ENCODE results near the gene SH3GL1. TPM values are rescaled to one million over a fixed set of nuclear protein-coding genes. Genes with fewer than 3 reads are reported as not detected.
A peak's percentile ranks its signal among the peaks of the same experiment; 100 is the strongest.

The SH3GL1 gene
- total and polyA plus RNA-seq, 9 of the 15 experiments (the other 6 are each of a cell fraction or from before 2014, with no cell fraction given) = 1.7 to 75.3 (median 25.7) TPM

DNA sequence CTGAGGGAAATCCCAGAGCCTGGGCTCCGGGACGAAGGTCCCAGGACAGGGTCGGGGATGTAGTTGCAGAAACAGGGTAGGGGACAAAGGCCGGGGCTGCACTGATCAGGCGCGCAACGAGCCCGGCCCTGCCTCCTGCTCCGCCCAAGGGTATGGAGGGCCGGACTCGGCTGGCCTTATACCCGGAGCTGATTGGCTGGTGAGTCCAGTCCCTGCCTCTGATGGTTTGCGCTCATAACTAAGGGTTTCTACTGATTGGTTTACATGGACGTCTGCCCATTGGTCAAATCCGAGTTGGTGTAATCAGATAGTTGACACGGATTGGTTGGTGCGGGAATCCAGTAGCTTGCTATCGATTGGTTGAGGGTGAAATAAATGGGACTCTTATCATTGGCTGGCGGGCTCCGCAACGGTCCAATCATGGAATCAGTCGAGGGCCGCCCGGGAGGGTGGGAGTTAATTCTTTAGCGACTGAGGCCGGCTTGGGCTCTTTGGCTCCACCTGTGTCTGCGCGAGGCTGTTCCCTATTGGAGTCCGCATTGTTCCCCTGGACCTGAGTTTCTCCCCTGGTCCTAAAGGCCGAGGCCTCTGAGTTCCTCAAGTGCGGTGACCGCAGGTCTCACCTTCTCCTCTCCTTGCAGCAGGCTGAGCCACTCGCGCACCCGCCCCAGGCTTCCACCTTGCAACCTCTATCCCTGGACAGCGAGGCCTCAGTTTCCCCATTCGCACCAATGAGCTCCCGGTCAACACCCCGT, 57.6 kb downstream of the SH3GL1 start (continued):
- TF ChIP-seq, protein P1, sequence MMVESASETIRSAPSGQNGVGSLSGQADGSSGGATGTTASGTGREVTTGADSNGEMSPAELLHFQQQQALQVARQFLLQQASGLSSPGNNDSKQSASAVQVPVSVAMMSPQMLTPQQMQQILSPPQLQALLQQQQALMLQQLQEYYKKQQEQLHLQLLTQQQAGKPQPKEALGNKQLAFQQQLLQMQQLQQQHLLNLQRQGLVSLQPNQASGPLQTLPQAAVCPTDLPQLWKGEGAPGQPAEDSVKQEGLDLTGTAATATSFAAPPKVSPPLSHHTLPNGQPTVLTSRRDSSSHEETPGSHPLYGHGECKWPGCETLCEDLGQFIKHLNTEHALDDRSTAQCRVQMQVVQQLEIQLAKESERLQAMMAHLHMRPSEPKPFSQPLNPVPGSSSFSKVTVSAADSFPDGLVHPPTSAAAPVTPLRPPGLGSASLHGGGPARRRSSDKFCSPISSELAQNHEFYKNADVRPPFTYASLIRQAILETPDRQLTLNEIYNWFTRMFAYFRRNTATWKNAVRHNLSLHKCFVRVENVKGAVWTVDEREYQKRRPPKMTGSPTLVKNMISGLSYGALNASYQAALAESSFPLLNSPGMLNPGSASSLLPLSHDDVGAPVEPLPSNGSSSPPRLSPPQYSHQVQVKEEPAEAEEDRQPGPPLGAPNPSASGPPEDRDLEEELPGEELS (CRISPR knock-in tag; IDR thresholded peaks at IDR 0.05; ENCODE audit: borderline replicate concordance) = 0 out of 2 replicates have a peak, but pooled peaks have one; percentile 56
- TF ChIP-seq ZNF75A (CRISPR knock-in tag; IDR thresholded peaks at IDR 0.05) (no peak), ZNF239 (CRISPR knock-in tag; IDR thresholded peaks at IDR 0.05) (0 out of 2 replicates have a peak, but pooled peaks have one; percentile 31), CREM (IDR thresholded peaks at IDR 0.05; ENCODE audit: low read depth) (peak; percentile 66; the same call in 1 of the 2 replicates), ZSCAN32 (CRISPR knock-in tag; IDR thresholded peaks at IDR 0.05) (no peak), HNRNPL (IDR thresholded peaks at IDR 0.05; ENCODE audit: low read depth, low read length) (no peak), ZNF695 (CRISPR knock-in tag; IDR thresholded peaks at IDR 0.05) (no peak), SAFB2 (IDR thresholded peaks at IDR 0.05; ENCODE audit: borderline replicate concordance, low read depth, low read length, severe bottlenecking) (no peak), ZNF785 (CRISPR knock-in tag; IDR thresholded peaks at IDR 0.05) (no peak; the same call in 1 of the 2 replicates), ILF3 (IDR thresholded peaks at IDR 0.05; ENCODE audit: borderline replicate concordance) (no peak), CBFA2T2 (conservative IDR thresholded peaks at IDR 0.05) (no peak), CUX1 (CRISPR knock-in tag; IDR thresholded peaks at IDR 0.05) (peak; percentile 100), GATAD2A (IDR thresholded peaks at IDR 0.05) (peak; percentile 69; the same call in 1 of the 2 replicates), NCOA6 (IDR thresholded peaks at IDR 0.05) (no peak)
- TF ChIP-seq, protein P2, sequence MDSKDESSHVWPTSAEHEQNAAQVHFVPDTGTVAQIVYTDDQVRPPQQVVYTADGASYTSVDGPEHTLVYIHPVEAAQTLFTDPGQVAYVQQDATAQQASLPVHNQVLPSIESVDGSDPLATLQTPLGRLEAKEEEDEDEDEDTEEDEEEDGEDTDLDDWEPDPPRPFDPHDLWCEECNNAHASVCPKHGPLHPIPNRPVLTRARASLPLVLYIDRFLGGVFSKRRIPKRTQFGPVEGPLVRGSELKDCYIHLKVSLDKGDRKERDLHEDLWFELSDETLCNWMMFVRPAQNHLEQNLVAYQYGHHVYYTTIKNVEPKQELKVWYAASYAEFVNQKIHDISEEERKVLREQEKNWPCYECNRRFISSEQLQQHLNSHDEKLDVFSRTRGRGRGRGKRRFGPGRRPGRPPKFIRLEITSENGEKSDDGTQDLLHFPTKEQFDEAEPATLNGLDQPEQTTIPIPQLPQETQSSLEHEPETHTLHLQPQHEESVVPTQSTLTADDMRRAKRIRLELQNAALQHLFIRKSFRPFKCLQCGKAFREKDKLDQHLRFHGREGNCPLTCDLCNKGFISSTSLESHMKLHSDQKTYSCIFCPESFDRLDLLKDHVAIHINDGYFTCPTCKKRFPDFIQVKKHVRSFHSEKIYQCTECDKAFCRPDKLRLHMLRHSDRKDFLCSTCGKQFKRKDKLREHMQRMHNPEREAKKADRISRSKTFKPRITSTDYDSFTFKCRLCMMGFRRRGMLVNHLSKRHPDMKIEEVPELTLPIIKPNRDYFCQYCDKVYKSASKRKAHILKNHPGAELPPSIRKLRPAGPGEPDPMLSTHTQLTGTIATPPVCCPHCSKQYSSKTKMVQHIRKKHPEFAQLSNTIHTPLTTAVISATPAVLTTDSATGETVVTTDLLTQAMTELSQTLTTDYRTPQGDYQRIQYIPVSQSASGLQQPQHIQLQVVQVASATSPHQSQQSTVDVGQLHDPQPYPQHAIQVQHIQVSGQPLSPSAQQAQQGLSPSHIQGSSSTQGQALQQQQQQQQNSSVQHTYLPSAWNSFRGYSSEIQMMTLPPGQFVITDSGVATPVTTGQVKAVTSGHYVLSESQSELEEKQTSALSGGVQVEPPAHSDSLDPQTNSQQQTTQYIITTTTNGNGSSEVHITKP (IDR thresholded peaks at IDR 0.05; ENCODE audit: partially characterized antibody) = peak; percentile 62
- TF ChIP-seq, protein P3, sequence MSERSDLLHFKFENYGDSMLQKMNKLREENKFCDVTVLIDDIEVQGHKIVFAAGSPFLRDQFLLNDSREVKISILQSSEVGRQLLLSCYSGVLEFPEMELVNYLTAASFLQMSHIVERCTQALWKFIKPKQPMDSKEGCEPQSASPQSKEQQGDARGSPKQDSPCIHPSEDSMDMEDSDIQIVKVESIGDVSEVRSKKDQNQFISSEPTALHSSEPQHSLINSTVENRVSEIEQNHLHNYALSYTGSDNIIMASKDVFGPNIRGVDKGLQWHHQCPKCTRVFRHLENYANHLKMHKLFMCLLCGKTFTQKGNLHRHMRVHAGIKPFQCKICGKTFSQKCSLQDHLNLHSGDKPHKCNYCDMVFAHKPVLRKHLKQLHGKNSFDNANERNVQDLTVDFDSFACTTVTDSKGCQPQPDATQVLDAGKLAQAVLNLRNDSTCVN (CRISPR knock-in tag; IDR thresholded peaks at IDR 0.05) = peak; percentile 38; the same call in 1 of the 2 replicates

All from K562 (cell line).